ENCODE measurements around the gene TRAPPC11. TPM values are rescaled to one million over a fixed set of nuclear protein-coding genes. Genes with fewer than 3 reads are reported as not detected.

TRAPPC11 gene
- polyA plus RNA-seq, 1 of the 3 experiments (the other 2 are of a cell fraction) = 18.8 TPM

- no peaks in the 10 kb centered on the region for H3K79me2 ChIP-seq (ENCODE audit: insufficient read depth)
Measured at GRCh38 chr4:183728223-183729068, 69.4 kb downstream of the TRAPPC11 start.

DNA sequence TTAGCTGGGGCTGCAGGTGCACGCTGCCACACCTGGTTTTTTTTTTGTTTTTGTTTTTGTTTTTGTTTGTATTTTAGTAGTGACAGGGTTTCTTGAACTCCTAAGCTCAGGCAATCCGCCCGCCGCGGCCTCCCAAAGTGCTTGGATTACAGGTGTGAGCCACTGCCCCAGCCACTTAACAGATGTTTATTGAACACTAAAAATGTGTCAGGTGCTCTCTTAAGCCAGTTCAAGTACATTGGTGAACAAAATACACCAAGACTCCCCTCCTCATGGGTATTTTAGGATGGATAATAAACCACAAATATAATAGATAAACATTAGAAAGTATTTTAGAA lies 69.9 kb downstream of the TRAPPC11 start:
- CTCF ChIA-PET = no interaction called here
- no peak for DNase-seq
- WGBS (ENCODE audit: low lambda C conversion rate) = 84% methylated on average over 5 of the region's 5 CpGs
- TF ChIP-seq, protein P1, sequence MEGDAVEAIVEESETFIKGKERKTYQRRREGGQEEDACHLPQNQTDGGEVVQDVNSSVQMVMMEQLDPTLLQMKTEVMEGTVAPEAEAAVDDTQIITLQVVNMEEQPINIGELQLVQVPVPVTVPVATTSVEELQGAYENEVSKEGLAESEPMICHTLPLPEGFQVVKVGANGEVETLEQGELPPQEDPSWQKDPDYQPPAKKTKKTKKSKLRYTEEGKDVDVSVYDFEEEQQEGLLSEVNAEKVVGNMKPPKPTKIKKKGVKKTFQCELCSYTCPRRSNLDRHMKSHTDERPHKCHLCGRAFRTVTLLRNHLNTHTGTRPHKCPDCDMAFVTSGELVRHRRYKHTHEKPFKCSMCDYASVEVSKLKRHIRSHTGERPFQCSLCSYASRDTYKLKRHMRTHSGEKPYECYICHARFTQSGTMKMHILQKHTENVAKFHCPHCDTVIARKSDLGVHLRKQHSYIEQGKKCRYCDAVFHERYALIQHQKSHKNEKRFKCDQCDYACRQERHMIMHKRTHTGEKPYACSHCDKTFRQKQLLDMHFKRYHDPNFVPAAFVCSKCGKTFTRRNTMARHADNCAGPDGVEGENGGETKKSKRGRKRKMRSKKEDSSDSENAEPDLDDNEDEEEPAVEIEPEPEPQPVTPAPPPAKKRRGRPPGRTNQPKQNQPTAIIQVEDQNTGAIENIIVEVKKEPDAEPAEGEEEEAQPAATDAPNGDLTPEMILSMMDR (IDR thresholded peaks at IDR 0.05) = no peak
- TF ChIP-seq IRF3 (IDR thresholded peaks at IDR 0.05; ENCODE audit: low read depth, low read length) (no peak), NFIC (IDR thresholded peaks at IDR 0.05; ENCODE audit: borderline replicate concordance) (no peak), RCOR1 (IDR thresholded peaks at IDR 0.05; ENCODE audit: low read length) (no peak), FOSL2 (IDR thresholded peaks at IDR 0.05; ENCODE audit: borderline replicate concordance, low read depth) (no peak), FOXM1 (IDR thresholded peaks at IDR 0.05; ENCODE audit: low read depth) (no peak), NRF1 (IDR thresholded peaks at IDR 0.05; ENCODE audit: low read depth, low read length) (no peak), TEAD4 (IDR thresholded peaks at IDR 0.05; ENCODE audit: borderline replicate concordance, insufficient read depth) (no peak), GATA2 (CRISPR knock-in tag; IDR thresholded peaks at IDR 0.05) (no peak), RXRA (IDR thresholded peaks at IDR 0.05; ENCODE audit: borderline replicate concordance, low read depth) (no peak), GABPA (IDR thresholded peaks at IDR 0.05; ENCODE audit: low read depth) (no peak), EP300 (IDR thresholded peaks at IDR 0.05; ENCODE audit: borderline replicate concordance in 1 of 2, low read depth in 1 of 2, low read length in 1 of 2) (no peak), EZH2phosphoT487 (IDR thresholded peaks at IDR 0.05; ENCODE audit: borderline replicate concordance, low read depth) (no peak), ZBTB33 (IDR thresholded peaks at IDR 0.05; ENCODE audit: borderline replicate concordance, low read depth) (no peak), RFX5 (IDR thresholded peaks at IDR 0.05; ENCODE audit: low read length) (no peak)
- TF ChIP-seq, protein P2, sequence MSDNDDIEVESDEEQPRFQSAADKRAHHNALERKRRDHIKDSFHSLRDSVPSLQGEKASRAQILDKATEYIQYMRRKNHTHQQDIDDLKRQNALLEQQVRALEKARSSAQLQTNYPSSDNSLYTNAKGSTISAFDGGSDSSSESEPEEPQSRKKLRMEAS (IDR thresholded peaks at IDR 0.05; ENCODE audit: low read depth) = no peak
- TF ChIP-seq, protein P3, sequence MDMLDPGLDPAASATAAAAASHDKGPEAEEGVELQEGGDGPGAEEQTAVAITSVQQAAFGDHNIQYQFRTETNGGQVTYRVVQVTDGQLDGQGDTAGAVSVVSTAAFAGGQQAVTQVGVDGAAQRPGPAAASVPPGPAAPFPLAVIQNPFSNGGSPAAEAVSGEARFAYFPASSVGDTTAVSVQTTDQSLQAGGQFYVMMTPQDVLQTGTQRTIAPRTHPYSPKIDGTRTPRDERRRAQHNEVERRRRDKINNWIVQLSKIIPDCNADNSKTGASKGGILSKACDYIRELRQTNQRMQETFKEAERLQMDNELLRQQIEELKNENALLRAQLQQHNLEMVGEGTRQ (IDR thresholded peaks at IDR 0.05; ENCODE audit: borderline replicate concordance, low read depth, low read length) = no peak

More at GRCh38 chr4:183728223-183729068, 69.4 kb downstream of the TRAPPC11 start:
- Histone ChIP-seq H3K9me2 (no peaks in the 10 kb centered on the region), H3F3A (replicated peaks; ENCODE audit: insufficient read depth) (no peaks in the 10 kb centered on the region), H3K9me3 (no peaks in the 10 kb centered on the region), H3K4me2 (no peak overlapping the region), H3K9ac (no peak overlapping the region), H2AFZ (ENCODE audit: low read depth) (no peak overlapping the region), H3K4me1 (ENCODE audit: control insufficient read depth in 1 of 2, insufficient read depth in 2 of 2, low read depth in 1 of 2, low read length in 1 of 2) (no peaks in the 10 kb centered on the region), H4K20me1 (ENCODE audit: insufficient read depth) (no peaks in the 10 kb centered on the region), H3K27me3 (ENCODE audit: insufficient read depth) (no peaks in the 10 kb centered on the region), H3K4me3 (ENCODE audit: low read depth in 2 of 2, low read length in 1 of 2) (no peak overlapping the region), H3K36me3 (replicated peaks in 1 of 2; ENCODE audit: control insufficient read depth in 1 of 2, insufficient read depth in 2 of 2, low read length in 1 of 2) (no peaks in the 10 kb centered on the region), H3K27ac (ENCODE audit: low read depth in 2 of 2, low read length in 1 of 2) (no peak overlapping the region)
- CTCF ChIA-PET = no interaction called here
- no peak for DNase-seq
- POLR2A ChIA-PET = no interaction called here
- WGBS (ENCODE audit: low lambda C conversion rate) = 77% methylated on average over 15 of the region's 22 CpGs
- no peak for TF ChIP-seq YY1 (IDR thresholded peaks at IDR 0.05; ENCODE audit: low read depth)
- TF ChIP-seq, protein P4, sequence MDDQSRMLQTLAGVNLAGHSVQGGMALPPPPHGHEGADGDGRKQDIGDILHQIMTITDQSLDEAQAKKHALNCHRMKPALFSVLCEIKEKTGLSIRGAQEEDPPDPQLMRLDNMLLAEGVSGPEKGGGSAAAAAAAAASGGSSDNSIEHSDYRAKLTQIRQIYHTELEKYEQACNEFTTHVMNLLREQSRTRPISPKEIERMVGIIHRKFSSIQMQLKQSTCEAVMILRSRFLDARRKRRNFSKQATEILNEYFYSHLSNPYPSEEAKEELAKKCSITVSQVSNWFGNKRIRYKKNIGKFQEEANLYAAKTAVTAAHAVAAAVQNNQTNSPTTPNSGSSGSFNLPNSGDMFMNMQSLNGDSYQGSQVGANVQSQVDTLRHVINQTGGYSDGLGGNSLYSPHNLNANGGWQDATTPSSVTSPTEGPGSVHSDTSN (IDR thresholded peaks at IDR 0.05) = no peak

More for the DNA sequence above, 69.9 kb downstream of the TRAPPC11 start:
- Histone ChIP-seq H3K27ac (ENCODE audit: low read depth in 2 of 2, low read length in 1 of 2) (no peak overlapping the region), H3K9me3 (no peaks in the 10 kb centered on the region), H3F3A (replicated peaks; ENCODE audit: insufficient read depth) (no peaks in the 10 kb centered on the region), H3K79me2 (ENCODE audit: insufficient read depth) (no peaks in the 10 kb centered on the region), H4K20me1 (ENCODE audit: insufficient read depth) (no peaks in the 10 kb centered on the region), H3K9me2 (no peaks in the 10 kb centered on the region), H3K27me3 (ENCODE audit: insufficient read depth) (no peaks in the 10 kb centered on the region), H3K9ac (no peak overlapping the region), H3K4me1 (ENCODE audit: control insufficient read depth in 1 of 2, insufficient read depth in 2 of 2, low read depth in 1 of 2, low read length in 1 of 2) (no peaks in the 10 kb centered on the region), H3K36me3 (replicated peaks in 1 of 2; ENCODE audit: control insufficient read depth in 1 of 2, insufficient read depth in 2 of 2, low read length in 1 of 2) (no peaks in the 10 kb centered on the region), H3K4me3 (ENCODE audit: low read depth in 2 of 2, low read length in 1 of 2) (no peak overlapping the region), H3K4me2 (no peak overlapping the region), H2AFZ (ENCODE audit: low read depth) (no peak overlapping the region)
- POLR2A ChIA-PET = no interaction called here
